RWPE1 (cell line): ENCODE results near the gene DENND1A.

ENCODE experiments used
- CTCF ChIA-PET: fragments of 350-600 bp; sonication (Branson Sonifier 250); formaldehyde crosslinking; extraction: SDS; loops from one replicate; lab custom pipeline; 2021; lab: Yijun Ruan, JAX
- POLR2A ChIA-PET: fragments of 400-600 bp; formaldehyde crosslinking; extraction: SDS; loops from one replicate; lab custom pipeline; 2020; ENCODE audit warnings: antibody characterized with exemption; ENCODE audit not compliant: low non-redundant PET; lab: Yijun Ruan, JAX
- DNase-seq: peaks from one replicate; pipeline ENCODE4 v3.0.0; 2012; ENCODE audit warnings: low spot score
- H3K27ac ChIP-seq: fragments of 450-650 bp; 2 replicates; pipeline ENCODE4 v1.5.1; 2017
- CTCF ChIP-seq: fragments of 450-650 bp; conservative IDR thresholded peaks from 2 replicates; pipeline ENCODE4 v1.5.1; 2017; ENCODE audit warnings: low read depth, mild to moderate bottlenecking

DENND1A gene

DNA sequence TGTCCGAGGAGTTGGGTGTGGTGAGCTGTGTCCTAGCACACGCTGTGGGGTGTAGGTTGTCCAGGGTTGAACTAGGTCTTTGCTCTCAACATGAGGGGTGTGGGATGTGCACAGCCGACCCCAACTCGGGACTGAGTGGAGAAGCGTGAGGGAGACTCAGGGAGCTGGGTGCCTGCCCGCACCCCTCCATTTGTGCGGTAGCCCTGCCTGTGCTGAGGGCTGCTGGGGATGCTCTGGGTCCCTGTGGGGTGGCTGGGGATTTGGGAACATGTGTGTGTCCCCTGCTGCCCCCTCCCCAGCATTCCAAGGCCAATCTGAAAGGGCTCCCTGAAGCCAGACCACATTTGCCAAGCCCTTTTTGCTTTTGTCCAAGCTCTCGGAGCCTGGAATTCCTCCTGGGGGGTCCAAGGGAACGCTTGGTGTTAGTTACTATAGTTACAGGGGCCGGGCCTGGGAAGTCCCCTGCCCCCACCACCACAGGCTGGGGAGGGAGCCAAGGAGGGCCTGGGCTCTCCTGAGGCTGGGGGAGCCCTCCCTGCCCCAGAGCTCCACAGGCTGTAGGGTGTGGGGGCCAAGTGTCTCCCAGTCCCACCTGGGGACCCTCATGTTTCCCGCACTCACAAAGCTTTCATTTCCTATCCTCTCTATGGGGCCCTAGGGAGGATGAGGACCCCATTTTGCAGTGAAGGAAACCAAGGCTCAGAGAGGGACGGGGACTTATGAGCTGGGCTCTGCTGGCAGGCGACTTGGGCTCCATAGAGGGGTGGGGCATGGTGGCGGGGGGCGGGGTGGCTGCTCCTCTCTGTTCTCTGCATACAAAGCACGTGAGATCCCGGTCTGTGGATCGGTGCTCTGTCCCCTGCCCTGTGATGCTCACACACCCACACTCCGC is 572.8 kb downstream of the DENND1A start:
- no peak overlapping the region for H3K27ac ChIP-seq
- no peak for DNase-seq
- TF ChIP-seq CTCF, result no peak
- CTCF ChIA-PET, result interaction anchor here (0.5 to 0.9 kb wide), 3 partner anchors 29 to 106 kb away, joined by 3 read pairs; no protein-coding TSS in a partner anchor
- POLR2A ChIA-PET, result no interaction called here

GRCh38 chr9:123355761-123356431 is 574.0 kb downstream of the DENND1A start, which contains the start of gene CRB2:
CRB2 (plus strand) TSS chr9:123356197; CDS start chr9:123356261, 64 bp downstream.
- ChIA-PET CTCF (interaction anchor here (0.7 to 2.9 kb wide), 5 partner anchors 8 to 108 kb away, joined by 3 to 27 read pairs (median 3); no protein-coding TSS in a partner anchor), POLR2A (no interaction called here)
- H3K27ac ChIP-seq, result no peak within 1 kb of the TSS
- no peak for DNase-seq
- no peak for TF ChIP-seq CTCF

DNA sequence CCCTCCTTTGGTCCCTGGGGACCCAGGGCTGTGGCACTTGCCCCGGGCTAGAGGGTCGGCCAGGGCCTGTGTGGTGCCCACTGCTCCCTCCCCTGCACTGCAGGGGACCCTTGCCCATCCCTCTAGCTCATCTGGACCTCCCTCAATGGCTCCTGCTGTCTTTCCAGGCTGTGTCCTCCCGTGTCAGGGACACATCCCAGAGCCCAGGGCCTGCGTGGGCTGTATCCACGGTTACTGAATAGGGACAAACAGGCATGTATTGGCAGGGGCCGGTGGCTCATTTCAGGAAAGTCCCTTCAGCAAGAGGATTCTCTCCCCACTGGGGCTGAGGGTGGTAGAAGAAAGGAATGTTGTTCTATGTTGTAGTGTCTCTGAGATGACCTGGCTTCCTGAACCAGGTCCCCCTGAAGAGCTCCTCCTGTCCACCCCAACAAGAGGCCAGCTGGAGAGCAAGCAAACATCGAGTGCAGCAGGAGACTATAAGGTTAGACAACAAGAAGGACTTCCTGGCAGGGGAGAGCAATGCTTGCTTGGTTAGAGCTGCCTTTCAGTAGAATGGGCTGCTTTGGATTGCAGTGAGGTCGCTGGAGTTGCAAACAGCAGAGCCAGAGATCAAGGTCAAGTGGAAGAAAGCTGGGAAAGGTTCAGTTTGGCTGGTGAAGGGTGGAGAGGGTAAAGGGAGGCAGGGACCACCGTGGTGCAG is 575.0 kb downstream of the DENND1A start:
- no peak for TF ChIP-seq CTCF
- POLR2A ChIA-PET, result interaction anchor here (0.8 kb wide), 1 partner anchor 36 kb away, joined by 3 read pairs; no protein-coding TSS in a partner anchor
- CTCF ChIA-PET, result interaction anchor here (0.5 to 2.9 kb wide), 17 partner anchors 9 to 905 kb away, joined by 3 to 27 read pairs (median 4); no protein-coding TSS in a partner anchor
- DNase-seq, result no peak
- no peak overlapping the region for H3K27ac ChIP-seq

DNA sequence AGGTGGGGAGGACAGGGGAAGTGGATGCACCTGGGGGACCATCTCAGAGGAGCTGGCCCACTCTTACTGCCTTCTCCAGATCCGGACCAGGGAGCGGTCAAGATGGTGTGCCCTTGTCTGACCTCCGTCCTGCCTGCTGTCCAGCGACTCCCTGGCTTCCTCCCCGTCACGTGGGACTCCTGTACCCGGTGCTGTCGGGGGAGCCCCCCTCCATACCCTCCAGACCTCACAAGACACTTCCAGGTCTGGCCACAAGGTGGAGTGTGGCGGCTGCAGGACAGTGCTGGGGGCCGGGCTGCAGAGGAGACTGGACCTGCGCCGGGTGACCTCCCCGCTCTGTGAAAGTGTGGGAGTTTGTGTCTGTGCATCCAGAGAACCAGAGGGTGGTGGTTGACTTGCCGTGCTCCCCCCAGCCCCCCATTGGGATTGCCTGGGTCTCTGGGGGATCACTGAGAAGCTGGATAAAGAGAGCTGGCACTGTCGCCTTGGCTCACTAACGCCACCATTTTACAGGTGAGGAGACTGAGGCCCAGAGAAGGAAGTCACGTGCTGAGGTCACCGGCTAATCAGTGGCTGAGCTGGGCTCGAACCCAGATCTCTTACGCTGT is 575.8 kb downstream of the DENND1A start:
- POLR2A ChIA-PET, result no interaction called here

GRCh38 chr9:123353041-123353440 is 576.9 kb downstream of the DENND1A start:
- no peak for DNase-seq
- TF ChIP-seq CTCF, result no peak
- ChIA-PET CTCF (interaction anchor here (1.0 to 2.9 kb wide), 3 partner anchors 8 to 260 kb away, joined by 3 to 27 read pairs (median 7); no protein-coding TSS in a partner anchor), POLR2A (no interaction called here)
- no peak overlapping the region for H3K27ac ChIP-seq

More for the DNA sequence above, 575.8 kb downstream of the DENND1A start:
- DNase-seq, result peak; percentile 83
- CTCF ChIA-PET, result interaction anchor here (0.5 to 2.9 kb wide), 21 partner anchors 9 to 904 kb away, joined by 3 to 27 read pairs (median 4); no protein-coding TSS in a partner anchor
- TF ChIP-seq CTCF, result peak; percentile 97
- H3K27ac ChIP-seq, result no peak overlapping the region
